BLaER1 treated with 17β-estradiol and CSF1 and Interleukin-3, amounts not matched to agents 10 nM and 100 nM (cell line): Measurements from ENCODE around the gene TNFAIP8L1.

ENCODE experiments used
- H3K27ac ChIP-seq, 11 experiments: shearing (Covaris generic); formaldehyde crosslinking; 2 replicates each; pipeline ENCODE4 v1.8.1; 2022
- H3K27me3 ChIP-seq, 11 experiments: shearing (Covaris generic); formaldehyde crosslinking; 2 replicates each; pipeline ENCODE4 v1.8.1; 2022
- H3K36me3 ChIP-seq, 11 experiments: shearing (Covaris generic); formaldehyde crosslinking; 2 replicates each; pipeline ENCODE4 v1.8.1; 2022
- H3K4me1 ChIP-seq, 10 experiments: shearing (Covaris generic); formaldehyde crosslinking; 2 replicates each; pipeline ENCODE4 v1.8.1; 2022
- H3K4me2 ChIP-seq, 11 experiments: shearing (Covaris generic); formaldehyde crosslinking; 2 replicates each; pipeline ENCODE4 v1.8.1; 2022
- H3K4me3 ChIP-seq, 10 experiments: shearing (Covaris generic); formaldehyde crosslinking; 2 replicates each; pipeline ENCODE4 v1.8.1; 2022
- H3K9ac ChIP-seq, 11 experiments: shearing (Covaris generic); formaldehyde crosslinking; 2 replicates each; pipeline ENCODE4 v1.8.1; 2022
- H3K9me3 ChIP-seq, 11 experiments: shearing (Covaris generic); formaldehyde crosslinking; replicated peaks in 1 of 11; 2 replicates each; pipeline ENCODE4 v1.8.1; 2022
- H4K20me1 ChIP-seq, 11 experiments: shearing (Covaris generic); formaldehyde crosslinking; 2 replicates each; pipeline ENCODE4 v1.8.1; 2022
- Cebpa-rat ChIP-seq, 11 experiments: shearing (Covaris generic); IDR thresholded peaks; 2 replicates each; pipeline ENCODE4 v1.8.1; 2022

TNFAIP8L1 gene

DNA sequence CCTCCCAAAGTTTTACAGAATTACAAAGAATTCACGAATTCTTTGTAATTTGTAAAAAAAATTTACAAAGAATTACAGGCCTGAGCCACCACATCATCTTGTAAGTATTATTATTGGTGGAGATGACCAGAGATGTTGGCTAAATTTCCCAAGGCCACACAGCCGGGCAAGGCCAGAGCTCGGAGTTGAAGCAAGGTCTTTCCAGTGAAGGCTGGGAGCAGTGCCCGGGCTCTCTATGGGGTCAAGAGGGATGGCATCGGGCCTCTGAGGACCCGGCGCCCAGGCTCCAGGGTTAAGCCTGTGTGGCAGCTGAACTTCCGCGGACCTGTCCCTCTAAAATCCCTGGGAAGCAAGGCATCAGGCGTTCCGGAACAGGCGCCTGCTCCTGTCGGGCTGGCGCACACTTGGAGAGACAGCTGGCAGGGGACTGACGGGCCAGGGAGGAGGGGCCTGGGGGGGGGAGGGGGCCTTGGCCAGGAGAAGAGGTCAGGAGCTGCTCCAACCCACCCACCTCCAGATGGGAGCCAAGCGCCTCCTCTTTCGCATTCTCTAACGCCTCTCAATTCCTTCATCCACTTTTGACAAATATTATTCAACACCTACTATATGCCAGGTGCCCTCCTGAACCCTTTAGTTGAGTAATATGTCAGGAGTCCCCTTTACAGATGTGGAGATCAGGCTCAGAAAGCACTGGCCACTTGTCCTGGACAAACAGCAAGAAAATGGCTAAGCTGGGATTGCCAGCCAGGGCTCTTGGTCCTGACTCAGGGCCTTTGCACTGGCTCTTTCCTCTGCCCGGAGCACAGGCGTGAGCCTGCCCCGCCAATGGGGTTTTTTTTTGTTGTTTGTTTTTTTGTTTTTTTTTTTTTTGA lies 43.0 kb upstream of the TNFAIP8L1 start:
- TF ChIP-seq Cebpa-rat (IDR thresholded peaks at IDR 0.05), result no peak
- no peaks in the 10 kb centered on the region for H3K36me3 ChIP-seq
- H3K9ac ChIP-seq, result no peak overlapping the region
- no peak overlapping the region for H3K4me2 ChIP-seq
- H3K9me3 ChIP-seq, result no peaks in the 10 kb centered on the region
- H3K27me3 ChIP-seq, result no peaks in the 10 kb centered on the region
- no peak overlapping the region for H3K27ac ChIP-seq
- no peaks in the 10 kb centered on the region for H4K20me1 ChIP-seq
- peaks cover 5 to 44% (median 23%) of the 10 kb centered on the region in 10 experiments; a peak in 17 of 20 replicates for H3K4me1 ChIP-seq
- H3K4me3 ChIP-seq, result no peak overlapping the region

DNA sequence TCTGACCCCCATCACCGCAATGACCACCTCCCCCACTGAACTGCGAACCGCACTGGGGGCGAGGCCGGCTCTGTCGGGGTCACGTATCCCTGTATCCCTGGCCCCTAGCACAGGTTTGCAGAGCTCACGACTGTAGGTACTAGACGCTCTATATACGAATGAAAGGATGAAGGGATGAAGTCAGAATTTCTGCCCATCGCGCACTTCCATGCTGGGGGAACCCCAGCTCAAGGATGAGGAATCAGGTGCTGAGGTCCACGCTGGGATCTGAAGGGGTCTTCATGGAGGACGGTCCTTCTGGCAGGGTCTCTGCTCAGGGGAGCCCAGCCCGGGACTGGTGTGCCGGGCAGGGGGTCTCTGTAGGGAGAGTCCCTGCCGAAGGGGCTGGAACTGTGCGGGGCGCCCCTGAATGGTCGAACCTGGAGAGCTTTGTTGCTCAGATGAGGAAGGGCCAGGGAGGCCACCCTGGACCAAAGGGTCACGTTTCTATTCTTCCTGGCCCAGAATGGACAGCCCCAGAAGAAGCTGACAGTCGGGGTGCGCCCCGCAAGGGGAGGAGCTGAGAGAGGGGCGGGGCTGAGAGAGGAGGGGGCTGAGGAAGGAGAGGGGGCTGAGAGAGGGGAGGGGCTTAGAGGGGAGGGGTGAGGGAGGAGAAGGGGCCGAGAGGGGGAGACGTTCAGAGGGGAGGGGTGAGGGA lies 41.9 kb upstream of the TNFAIP8L1 start:
- no peaks in the 10 kb centered on the region for H3K9me3 ChIP-seq
- H3K4me3 ChIP-seq, result peak overlapping the region in 6 of 10 experiments; percentile 20 to 61 (median 39); a peak in 7 of 20 replicates
- H4K20me1 ChIP-seq, result no peaks in the 10 kb centered on the region
- H3K27me3 ChIP-seq, result no peaks in the 10 kb centered on the region
- no peak for TF ChIP-seq Cebpa-rat (IDR thresholded peaks at IDR 0.05)
- peak overlapping the region in 2 of 11 experiments; percentile 18 to 23; a peak in 1 of 22 replicates for H3K9ac ChIP-seq
- H3K4me2 ChIP-seq, result peak overlapping the region; percentile 49 to 84 (median 74); a peak in 20 of 22 replicates
- no peaks in the 10 kb centered on the region for H3K36me3 ChIP-seq
- H3K4me1 ChIP-seq, result peaks cover 5 to 39% (median 21%) of the 10 kb centered on the region in 10 experiments; a peak in 17 of 20 replicates
- no peak overlapping the region for H3K27ac ChIP-seq

DNA sequence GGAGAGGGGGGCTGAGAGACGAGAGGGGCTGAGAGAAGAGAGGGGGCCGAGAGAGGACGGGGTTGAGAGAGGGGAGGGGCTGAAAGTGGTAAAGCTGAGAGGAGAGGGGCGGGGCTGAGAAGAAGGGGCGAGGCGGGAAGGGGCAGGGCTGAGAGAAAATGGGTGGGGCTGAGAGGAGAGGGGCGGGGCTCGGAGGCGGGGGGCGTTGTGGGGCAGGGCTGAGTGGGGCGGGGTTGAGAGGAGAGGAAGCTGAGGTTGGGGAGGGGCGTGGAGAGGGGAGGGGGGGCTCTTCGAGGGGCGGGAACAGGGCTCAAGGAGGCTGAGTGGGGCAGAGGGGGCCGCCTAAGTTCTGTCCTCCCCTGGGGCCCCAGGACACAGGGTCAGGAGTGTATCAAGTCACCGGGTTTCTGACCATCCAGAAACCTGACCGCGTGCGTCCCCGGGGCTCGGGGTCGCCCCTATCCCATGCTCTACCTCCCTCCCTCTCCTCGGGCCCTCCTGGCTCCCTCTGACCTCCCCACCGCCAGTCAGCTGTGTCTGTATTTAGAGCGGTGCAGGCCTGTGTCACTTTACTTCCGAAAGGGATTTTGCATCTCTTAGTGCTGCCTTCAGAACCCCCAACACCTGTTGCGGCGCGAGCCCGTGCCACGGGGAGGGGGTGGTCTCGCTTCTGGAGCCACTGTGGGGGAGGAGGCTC lies 41.2 kb upstream of the TNFAIP8L1 start:
- H3K4me1 ChIP-seq, result peaks cover 5 to 32% (median 15%) of the 10 kb centered on the region in 10 experiments; a peak in 17 of 20 replicates
- H4K20me1 ChIP-seq, result no peaks in the 10 kb centered on the region
- no peaks in the 10 kb centered on the region for H3K9me3 ChIP-seq
- H3K4me3 ChIP-seq, result peak overlapping the region; percentile 40 to 68 (median 55); a peak in 19 of 20 replicates
- H3K36me3 ChIP-seq, result no peaks in the 10 kb centered on the region
- H3K27ac ChIP-seq, result peak overlapping the region in 9 of 11 experiments; percentile 47 to 67 (median 53); a peak in 14 of 22 replicates
- H3K4me2 ChIP-seq, result peak overlapping the region; percentile 89 to 97 (median 93)
- peak overlapping the region; percentile 50 to 74 (median 66); a peak in 19 of 22 replicates for H3K9ac ChIP-seq
- H3K27me3 ChIP-seq, result no peaks in the 10 kb centered on the region
- no peak for TF ChIP-seq Cebpa-rat (IDR thresholded peaks at IDR 0.05)

DNA sequence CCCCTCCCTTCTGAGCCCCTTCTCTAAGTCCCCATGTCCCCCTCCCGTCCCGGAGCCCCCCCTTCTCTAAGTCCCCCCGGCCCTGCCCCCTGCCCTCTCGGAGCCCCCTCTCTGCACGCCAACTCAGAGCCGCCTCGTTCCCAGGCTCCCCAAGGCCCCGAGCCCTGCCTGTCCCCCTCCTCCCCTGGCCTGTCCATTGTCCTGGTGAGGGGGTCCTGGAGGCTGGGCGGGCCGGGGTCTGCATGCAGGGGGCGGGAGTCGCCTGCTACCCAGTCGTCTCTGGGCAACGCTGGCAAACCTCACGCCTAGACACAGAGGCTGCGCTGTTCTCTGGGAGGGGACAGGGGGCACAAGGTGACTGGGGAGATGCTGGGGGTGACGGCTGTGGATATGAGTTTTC lies 40.6 kb upstream of the TNFAIP8L1 start:
- no peak for TF ChIP-seq Cebpa-rat (IDR thresholded peaks at IDR 0.05)
- peak overlapping the region; percentile 89 to 97 (median 93) for H3K4me2 ChIP-seq
- H3K4me3 ChIP-seq, result peak overlapping the region in 9 of 10 experiments; percentile 50 to 68 (median 55); a peak in 14 of 20 replicates
- H3K9me3 ChIP-seq, result no peaks in the 10 kb centered on the region
- peaks cover 5 to 29% (median 15%) of the 10 kb centered on the region in 10 experiments; a peak in 17 of 20 replicates for H3K4me1 ChIP-seq
- H3K27me3 ChIP-seq, result no peaks in the 10 kb centered on the region
- H3K9ac ChIP-seq, result peak overlapping the region in 8 of 11 experiments; percentile 50 to 74 (median 67); a peak in 10 of 22 replicates
- H3K36me3 ChIP-seq, result no peaks in the 10 kb centered on the region
- H3K27ac ChIP-seq, result peak overlapping the region in 3 of 11 experiments; percentile 47 to 67 (median 49); a peak in 3 of 22 replicates
- no peaks in the 10 kb centered on the region for H4K20me1 ChIP-seq

DNA sequence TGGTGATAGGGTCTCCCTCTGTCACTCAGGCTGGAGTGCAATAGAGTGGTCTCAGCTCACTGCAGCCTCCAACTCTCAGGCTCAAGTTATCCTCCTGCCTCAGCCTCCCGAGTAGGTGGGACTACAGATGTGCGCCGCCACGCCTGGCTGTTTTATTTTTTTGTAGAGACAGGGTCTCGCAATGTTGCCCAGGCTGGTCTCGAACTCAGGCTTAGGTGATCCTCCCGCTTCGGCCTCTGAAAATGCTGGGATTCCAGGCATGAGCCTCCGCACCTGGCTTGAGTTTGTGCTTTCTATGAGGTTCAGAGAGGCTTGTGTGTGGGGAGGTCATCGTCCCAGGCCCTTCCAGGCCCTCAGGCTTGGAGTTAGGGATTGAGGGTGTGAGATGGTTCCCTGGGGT lies 39.2 kb upstream of the TNFAIP8L1 start:
- TF ChIP-seq Cebpa-rat (IDR thresholded peaks at IDR 0.05), result no peak

DNA sequence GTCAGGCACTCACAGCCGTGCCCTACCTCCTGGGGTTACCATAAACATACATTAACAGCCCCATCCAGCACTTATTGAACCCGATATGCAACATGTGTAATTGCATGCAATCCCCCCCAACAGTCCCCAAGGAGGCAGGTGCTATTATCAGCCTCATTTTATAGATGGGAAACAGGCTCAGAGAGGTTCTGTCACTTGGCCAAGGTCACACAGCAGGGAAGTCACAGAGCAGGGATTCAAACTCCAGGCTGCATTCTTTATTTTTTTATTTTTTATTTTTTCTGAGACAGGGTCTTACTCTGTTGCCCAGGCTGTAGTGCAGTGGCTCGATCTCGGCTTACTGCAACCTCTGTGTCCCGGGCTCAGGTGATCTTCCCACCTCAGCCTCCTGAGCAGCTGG lies 38.4 kb upstream of the TNFAIP8L1 start:
- no peak overlapping the region for H3K4me2 ChIP-seq
- no peak overlapping the region for H3K9ac ChIP-seq
- peaks cover 0 to 24% (median 15%) of the 10 kb centered on the region in 10 experiments; a peak in 16 of 20 replicates for H3K4me1 ChIP-seq
- H3K36me3 ChIP-seq, result no peaks in the 10 kb centered on the region
- no peak overlapping the region for H3K4me3 ChIP-seq
- TF ChIP-seq Cebpa-rat (IDR thresholded peaks at IDR 0.05), result no peak
- H3K9me3 ChIP-seq, result no peaks in the 10 kb centered on the region
- no peak overlapping the region for H3K27ac ChIP-seq
- no peaks in the 10 kb centered on the region for H3K27me3 ChIP-seq
- H4K20me1 ChIP-seq, result no peaks in the 10 kb centered on the region

More for the DNA sequence above, 39.2 kb upstream of the TNFAIP8L1 start:
- H3K4me3 ChIP-seq, result no peak overlapping the region
- no peak overlapping the region for H3K27ac ChIP-seq
- no peak overlapping the region for H3K9ac ChIP-seq
- no peak overlapping the region for H3K4me2 ChIP-seq
- no peaks in the 10 kb centered on the region for H3K27me3 ChIP-seq
- no peaks in the 10 kb centered on the region for H4K20me1 ChIP-seq
- H3K9me3 ChIP-seq, result no peaks in the 10 kb centered on the region
- H3K4me1 ChIP-seq, result peaks cover 0 to 24% (median 15%) of the 10 kb centered on the region in 10 experiments; a peak in 16 of 20 replicates
- no peaks in the 10 kb centered on the region for H3K36me3 ChIP-seq

DNA sequence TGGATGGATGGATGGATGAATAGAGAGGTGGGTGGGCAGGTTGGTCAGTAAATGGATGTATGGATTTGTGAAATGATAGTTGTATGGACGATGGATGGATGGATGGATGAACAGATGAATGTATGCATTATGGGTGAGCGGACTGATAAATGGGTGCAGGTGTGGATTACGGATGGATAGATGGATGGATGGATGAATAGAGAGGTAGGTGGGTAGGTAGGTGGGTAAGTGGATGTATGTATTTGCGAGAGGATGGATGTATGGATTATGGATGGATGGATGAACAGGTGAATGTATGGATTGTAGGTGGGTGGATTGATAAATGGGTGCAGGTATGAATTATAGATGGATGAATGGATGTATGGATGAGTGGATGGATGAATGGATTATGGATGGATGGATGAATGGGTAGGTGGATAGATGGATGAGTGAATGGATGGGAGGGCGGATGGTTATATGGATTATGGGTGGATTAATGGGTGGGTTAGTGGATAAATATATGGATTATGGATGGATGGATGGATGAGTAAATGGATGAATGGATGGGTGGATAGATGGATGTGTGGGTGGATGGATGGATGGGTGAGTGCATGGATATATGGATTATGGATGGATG lies 37.0 kb upstream of the TNFAIP8L1 start:
- no peak overlapping the region for H3K4me2 ChIP-seq
- TF ChIP-seq Cebpa-rat (IDR thresholded peaks at IDR 0.05), result no peak
- no peaks in the 10 kb centered on the region for H3K36me3 ChIP-seq
- no peak overlapping the region for H3K9ac ChIP-seq
- H3K4me3 ChIP-seq, result no peak overlapping the region
- no peaks in the 10 kb centered on the region for H4K20me1 ChIP-seq
- H3K27me3 ChIP-seq, result no peaks in the 10 kb centered on the region
- H3K27ac ChIP-seq, result no peak overlapping the region
- H3K4me1 ChIP-seq, result peaks cover 0 to 25% (median 17%) of the 10 kb centered on the region in 10 experiments; a peak in 17 of 20 replicates
- H3K9me3 ChIP-seq, result no peaks in the 10 kb centered on the region

DNA sequence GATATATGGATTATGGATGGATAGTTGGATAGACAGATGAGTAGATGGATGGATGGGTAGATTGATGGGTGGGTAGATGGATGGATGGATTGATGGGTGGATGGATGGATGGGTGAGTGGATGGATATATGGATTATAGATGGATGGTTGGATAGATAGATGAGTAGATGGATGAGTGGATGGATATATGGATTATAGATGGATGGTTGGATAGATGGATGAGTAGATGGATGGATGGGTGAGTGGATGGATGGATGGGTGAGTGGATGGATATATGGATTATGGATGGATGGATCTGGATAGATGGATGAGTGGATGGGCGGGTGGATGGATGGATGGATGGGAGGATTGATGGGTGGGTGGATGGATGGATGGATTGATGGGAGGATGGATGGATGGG lies 36.4 kb upstream of the TNFAIP8L1 start:
- no peak overlapping the region for H3K9ac ChIP-seq
- H3K27me3 ChIP-seq, result no peaks in the 10 kb centered on the region
- H3K4me3 ChIP-seq, result no peak overlapping the region
- no peak overlapping the region for H3K4me2 ChIP-seq
- H4K20me1 ChIP-seq, result no peaks in the 10 kb centered on the region
- H3K4me1 ChIP-seq, result peaks cover 0 to 27% (median 15%) of the 10 kb centered on the region in 10 experiments; a peak in 16 of 20 replicates
- H3K9me3 ChIP-seq, result no peaks in the 10 kb centered on the region
- no peak overlapping the region for H3K27ac ChIP-seq
- no peak for TF ChIP-seq Cebpa-rat (IDR thresholded peaks at IDR 0.05)
- no peaks in the 10 kb centered on the region for H3K36me3 ChIP-seq
